ENCODE data around the gene ZNF319. TPM values are rescaled to one million over a fixed set of nuclear protein-coding genes. Genes with fewer than 3 reads are reported as not detected.

Gene ZNF319
- total RNA-seq, 5 donors from 2014 or later (not counting 1 experiment from before 2014, with no cell fraction given): 14.9 to 25.4 (median 20.4) TPM

- peaks cover 2 to 36% of the 10 kb centered on the region in 2 experiments for H3K4me1 ChIP-seq (ENCODE audit: control insufficient read depth in 1 of 2, extremely low read depth in 1 of 2, insufficient read depth in 2 of 2, low read length in 2 of 2)
- Mint-ChIP-seq H3K4me3 (peak overlapping the region in 1 of 3 donors; percentile 22), H3K4me1 (peaks cover 23 to 26% (median 24%) of the 10 kb centered on the region in 3 donors), H3K27ac (peak overlapping the region in 1 of 2 donors; percentile 31), H3K9me3 (no peaks in the 10 kb centered on the region), H3K27me3 (peaks cover 0 to 4% of the 10 kb centered on the region in 2 donors), H3K36me3 (no peaks in the 10 kb centered on the region)
- CTCF ChIA-PET: interaction anchor here (0.5 to 0.6 kb wide), 3 partner anchors 20 to 273 kb away, joined by 3 read pairs; no protein-coding TSS in a partner anchor
- H3K4me3 ChIP-seq (ENCODE audit: control insufficient read depth in 1 of 2, extremely low read depth in 1 of 2, low read length in 1 of 2): no peak overlapping the region
- H3K36me3 ChIP-seq (ENCODE audit: control insufficient read depth in 2 of 2, extremely low read depth in 1 of 2, insufficient read depth in 1 of 2, low read length in 1 of 2): peaks cover 0 to 16% of the 10 kb centered on the region in 2 donors
- 94% methylated on average over 6 of the region's 8 CpGs for WGBS (ENCODE audit: insufficient coverage)
- ATAC-seq (replicated peaks in 1 of 4) (no peak), DNase-seq (no peak)
- H3K27me3 ChIP-seq (replicated peaks in 1 of 2; ENCODE audit: control insufficient read depth in 2 of 2, extremely low read depth in 1 of 2, insufficient read depth in 2 of 2, low read length in 1 of 2): peaks cover 0 to 17% of the 10 kb centered on the region in 2 experiments
- POLR2A ChIA-PET: no interaction called here
- H3K27ac ChIP-seq (ENCODE audit: low read length): no peak overlapping the region
- no peaks in the 10 kb centered on the region for H3K9me3 ChIP-seq
Measured at GRCh38 chr16:58021661-58022551, 21.4 kb upstream of the ZNF319 start.

- Histone ChIP-seq H3K4me3 (ENCODE audit: control insufficient read depth in 1 of 2, extremely low read depth in 1 of 2, low read length in 1 of 2) (no peak overlapping the region), H3K27me3 (replicated peaks in 1 of 2; ENCODE audit: control insufficient read depth in 2 of 2, extremely low read depth in 1 of 2, insufficient read depth in 2 of 2, low read length in 1 of 2) (peaks cover 0 to 10% of the 10 kb centered on the region in 2 experiments), H3K36me3 (ENCODE audit: control insufficient read depth in 2 of 2, extremely low read depth in 1 of 2, insufficient read depth in 1 of 2, low read length in 1 of 2) (peaks cover 4 to 22% of the 10 kb centered on the region in 2 donors), H3K27ac (ENCODE audit: low read length) (peak overlapping the region; percentile 28), H3K9me3 (no peaks in the 10 kb centered on the region), H3K4me1 (ENCODE audit: control insufficient read depth in 1 of 2, extremely low read depth in 1 of 2, insufficient read depth in 2 of 2, low read length in 2 of 2) (peaks cover 2 to 29% of the 10 kb centered on the region in 2 experiments)
- no peaks in the 10 kb centered on the region for H3K36me3 Mint-ChIP-seq
- peak in 34 of 35 experiments; percentile 26 to 79 (median 59) for DNase-seq
- peak; percentile 57 to 67 (median 65) for ATAC-seq (replicated peaks in 1 of 4)
- H3K4me1 Mint-ChIP-seq: peaks cover 23 to 26% (median 24%) of the 10 kb centered on the region in 3 donors
- CTCF ChIA-PET: interaction anchor here in 1 of 2 donors (0.6 kb wide), 1 partner anchor 19 kb away, joined by 3 read pairs; no protein-coding TSS in a partner anchor
- peaks cover 0 to 4% of the 10 kb centered on the region in 2 donors for H3K27me3 Mint-ChIP-seq
- WGBS (ENCODE audit: insufficient coverage): 82% methylated on average over 5 of the region's 8 CpGs
- H3K27ac Mint-ChIP-seq: peak overlapping the region; percentile 78 to 79
- H3K9me3 Mint-ChIP-seq: no peaks in the 10 kb centered on the region
- POLR2A ChIA-PET: no interaction called here
- H3K4me3 Mint-ChIP-seq: no peak overlapping the region
Measured at GRCh38 chr16:58020628-58021521, 20.4 kb upstream of the ZNF319 start.

- Mint-ChIP-seq H3K36me3 (no peaks in the 10 kb centered on the region), H3K4me1 (peaks cover 22 to 26% (median 23%) of the 10 kb centered on the region in 3 donors), H3K4me3 (no peak overlapping the region), H3K27me3 (peaks cover 0 to 4% of the 10 kb centered on the region in 2 donors), H3K27ac (peak overlapping the region; percentile 78 to 79), H3K9me3 (no peaks in the 10 kb centered on the region)
- peaks cover 4 to 22% of the 10 kb centered on the region in 2 donors for H3K36me3 ChIP-seq (ENCODE audit: control insufficient read depth in 2 of 2, extremely low read depth in 1 of 2, insufficient read depth in 1 of 2, low read length in 1 of 2)
- no peak for DNase-seq
- ChIA-PET POLR2A (no interaction called here), CTCF (interaction anchor here in 1 of 2 donors (0.8 kb wide), 1 partner anchor 8 kb away, joined by 3 read pairs; no protein-coding TSS in a partner anchor)
- WGBS (ENCODE audit: insufficient coverage): 79% methylated on average over 8 of the region's 8 CpGs
- peaks cover under 1 to 24% of the 10 kb centered on the region in 2 experiments for H3K4me1 ChIP-seq (ENCODE audit: control insufficient read depth in 1 of 2, extremely low read depth in 1 of 2, insufficient read depth in 2 of 2, low read length in 2 of 2)
- H3K9me3 ChIP-seq: no peaks in the 10 kb centered on the region
- no peak overlapping the region for H3K4me3 ChIP-seq (ENCODE audit: control insufficient read depth in 1 of 2, extremely low read depth in 1 of 2, low read length in 1 of 2)
- peak; percentile 11 to 52 (median 15) for ATAC-seq (replicated peaks in 1 of 4)
- H3K27me3 ChIP-seq (replicated peaks in 1 of 2; ENCODE audit: control insufficient read depth in 2 of 2, extremely low read depth in 1 of 2, insufficient read depth in 2 of 2, low read length in 1 of 2): peaks cover 0 to 6% of the 10 kb centered on the region in 2 experiments
- H3K27ac ChIP-seq (ENCODE audit: low read length): peak overlapping the region; percentile 28
Measured at GRCh38 chr16:58019866-58020538, 19.5 kb upstream of the ZNF319 start.

- ChIA-PET CTCF (interaction anchor here (0.5 to 0.6 kb wide), 3 partner anchors 9 to 421 kb away, joined by 3 read pairs; no protein-coding TSS in a partner anchor), POLR2A (no interaction called here)
- no peak overlapping the region for H3K4me3 Mint-ChIP-seq
- Histone ChIP-seq H3K27me3 (replicated peaks in 1 of 2; ENCODE audit: control insufficient read depth in 2 of 2, extremely low read depth in 1 of 2, insufficient read depth in 2 of 2, low read length in 1 of 2) (no peaks in the 10 kb centered on the region), H3K4me3 (ENCODE audit: control insufficient read depth in 1 of 2, extremely low read depth in 1 of 2, low read length in 1 of 2) (no peak overlapping the region), H3K27ac (ENCODE audit: low read length) (no peak overlapping the region), H3K36me3 (ENCODE audit: control insufficient read depth in 2 of 2, extremely low read depth in 1 of 2, insufficient read depth in 1 of 2, low read length in 1 of 2) (peaks cover 4 to 22% of the 10 kb centered on the region in 2 donors), H3K9me3 (no peaks in the 10 kb centered on the region), H3K4me1 (ENCODE audit: control insufficient read depth in 1 of 2, extremely low read depth in 1 of 2, insufficient read depth in 2 of 2, low read length in 2 of 2) (peaks cover 0 to 12% of the 10 kb centered on the region in 2 experiments)
- ATAC-seq (replicated peaks in 1 of 4) (no peak), DNase-seq (no peak)
- H3K4me1 Mint-ChIP-seq: peaks cover 11 to 14% (median 12%) of the 10 kb centered on the region in 3 donors
- H3K27me3 Mint-ChIP-seq: no peaks in the 10 kb centered on the region
- no peaks in the 10 kb centered on the region for H3K9me3 Mint-ChIP-seq
- no peak overlapping the region for H3K27ac Mint-ChIP-seq
- WGBS (ENCODE audit: insufficient coverage): 93% methylated on average over 2 of the region's 7 CpGs
- peaks cover 4% of the 10 kb centered on the region for H3K36me3 Mint-ChIP-seq
Measured at GRCh38 chr16:58018803-58019202, 18.3 kb upstream of the ZNF319 start.

GRCh38 chr16:58016840-58017446 is 16.5 kb upstream of the ZNF319 start:
- ChIA-PET CTCF (no interaction called here), POLR2A (no interaction called here)
- Mint-ChIP-seq H3K36me3 (peaks cover 10% of the 10 kb centered on the region), H3K4me1 (peaks cover 11 to 12% (median 11%) of the 10 kb centered on the region in 3 donors), H3K4me3 (no peak overlapping the region), H3K9me3 (no peaks in the 10 kb centered on the region), H3K27ac (no peak overlapping the region), H3K27me3 (no peaks in the 10 kb centered on the region)
- Histone ChIP-seq H3K4me1 (ENCODE audit: control insufficient read depth in 1 of 2, extremely low read depth in 1 of 2, insufficient read depth in 2 of 2, low read length in 2 of 2) (peaks cover 0 to 12% of the 10 kb centered on the region in 2 experiments), H3K36me3 (ENCODE audit: control insufficient read depth in 2 of 2, extremely low read depth in 1 of 2, insufficient read depth in 1 of 2, low read length in 1 of 2) (peaks cover 10 to 37% of the 10 kb centered on the region in 2 donors), H3K9me3 (no peaks in the 10 kb centered on the region), H3K27ac (ENCODE audit: low read length) (no peak overlapping the region), H3K4me3 (ENCODE audit: control insufficient read depth in 1 of 2, extremely low read depth in 1 of 2, low read length in 1 of 2) (no peak overlapping the region), H3K27me3 (replicated peaks in 1 of 2; ENCODE audit: control insufficient read depth in 2 of 2, extremely low read depth in 1 of 2, insufficient read depth in 2 of 2, low read length in 1 of 2) (no peaks in the 10 kb centered on the region)
- WGBS (ENCODE audit: insufficient coverage): 93% methylated on average over 12 of the region's 12 CpGs
- ATAC-seq (replicated peaks in 1 of 4) (no peak), DNase-seq (no peak)

Measured in T-cell (primary cell).